Tibial nerve (tissue), 3 donors: ENCODE data around the gene MAN1A2.

Source experiments
- POLR2A ChIP-seq, 2 donors: fragments of 450-650 bp; IDR thresholded peaks; one replicate each; pipeline ENCODE4 v1.6.1; 2017; ENCODE audit warnings: antibody characterized with exemption in 2 of 2, mild to moderate bottlenecking in 2 of 2, moderate library complexity in 2 of 2
- TF ChIP-seq, protein P1 (sequence below), 5 experiments: fragments of 200-600 bp in 3 of 5; fragments of 450-650 bp in 2 of 5; sonication (generic) in 3 of 5; IDR thresholded peaks; one replicate each; pipeline ENCODE4 v1.5.1; 2016 to 2019; ENCODE audit warnings: antibody characterized with exemption in 5 of 5, mild to moderate bottlenecking in 3 of 5, moderate library complexity in 2 of 5

DNA sequence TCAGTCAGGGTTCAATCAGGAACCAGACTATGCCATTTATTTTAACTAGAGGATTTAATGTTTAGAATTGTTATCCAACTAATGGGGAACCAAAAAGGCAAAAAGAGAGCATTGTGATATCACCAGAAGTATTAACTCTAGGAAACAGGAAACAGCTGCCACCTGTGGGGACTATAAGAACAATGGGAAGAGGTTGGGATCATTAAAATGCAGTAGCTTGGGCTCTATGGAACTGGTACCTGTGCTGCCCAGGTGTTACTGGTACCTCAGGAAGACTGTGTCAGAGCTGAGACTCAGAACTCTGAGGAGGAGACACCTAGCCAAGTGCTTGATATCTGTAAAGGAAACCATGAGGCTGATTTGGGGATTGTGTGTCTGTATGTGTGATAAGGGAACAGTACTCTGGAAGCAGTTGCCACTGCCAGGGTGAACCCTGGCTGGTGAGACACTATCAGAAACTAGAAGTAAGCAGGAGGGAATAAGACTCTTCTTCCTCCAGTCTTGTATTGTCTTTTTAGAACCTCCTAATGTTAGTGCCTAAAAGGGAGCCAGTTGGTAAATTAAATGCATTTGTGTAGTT is 49.4 kb downstream of the MAN1A2 start:
- TF ChIP-seq, protein P1, sequence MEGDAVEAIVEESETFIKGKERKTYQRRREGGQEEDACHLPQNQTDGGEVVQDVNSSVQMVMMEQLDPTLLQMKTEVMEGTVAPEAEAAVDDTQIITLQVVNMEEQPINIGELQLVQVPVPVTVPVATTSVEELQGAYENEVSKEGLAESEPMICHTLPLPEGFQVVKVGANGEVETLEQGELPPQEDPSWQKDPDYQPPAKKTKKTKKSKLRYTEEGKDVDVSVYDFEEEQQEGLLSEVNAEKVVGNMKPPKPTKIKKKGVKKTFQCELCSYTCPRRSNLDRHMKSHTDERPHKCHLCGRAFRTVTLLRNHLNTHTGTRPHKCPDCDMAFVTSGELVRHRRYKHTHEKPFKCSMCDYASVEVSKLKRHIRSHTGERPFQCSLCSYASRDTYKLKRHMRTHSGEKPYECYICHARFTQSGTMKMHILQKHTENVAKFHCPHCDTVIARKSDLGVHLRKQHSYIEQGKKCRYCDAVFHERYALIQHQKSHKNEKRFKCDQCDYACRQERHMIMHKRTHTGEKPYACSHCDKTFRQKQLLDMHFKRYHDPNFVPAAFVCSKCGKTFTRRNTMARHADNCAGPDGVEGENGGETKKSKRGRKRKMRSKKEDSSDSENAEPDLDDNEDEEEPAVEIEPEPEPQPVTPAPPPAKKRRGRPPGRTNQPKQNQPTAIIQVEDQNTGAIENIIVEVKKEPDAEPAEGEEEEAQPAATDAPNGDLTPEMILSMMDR (IDR thresholded peaks at IDR 0.05), result no peak
- no peak for TF ChIP-seq POLR2A (IDR thresholded peaks at IDR 0.05)
